PC-3 (cell line): Measurements from ENCODE around the gene ARID5B. TPM values are rescaled to one million over a fixed set of nuclear protein-coding genes. Genes with fewer than 3 reads are reported as not detected.

Experiments
- ATAC-seq: fragments of 200-7000 bp; cut with Tn5 transposase; 2 replicates; pipeline ENCODE4 v1.9.1; 2020; ENCODE audit warnings: mild to moderate bottlenecking, moderate library complexity
- BruUV-seq: library from RNA; stranded (reverse); fragments of 400-500 nt; replicated peaks from 2 replicates; lab custom pipeline; 2021; lab: Mats Ljungman, UMichigan
- CTCF ChIA-PET: fragments of 300-600 bp; sonication (Branson Sonifier 250); formaldehyde crosslinking; loops from one replicate; lab custom pipeline; 2022; ENCODE audit warnings: antibody characterized with exemption; lab: Charles Lee
- POLR2A ChIA-PET: fragments of 300-600 bp; sonication (Branson Sonifier 250); formaldehyde crosslinking; loops from one replicate; lab custom pipeline; 2022; ENCODE audit warnings: antibody characterized with exemption; ENCODE audit not compliant: unreplicated experiment; lab: Charles Lee
- DNase-seq: peaks from one replicate; pipeline ENCODE4 v3.0.0-alpha.2; 2015
- H2AFZ ChIP-seq: fragments of 300-600 bp; sonication (generic); 2 replicates; pipeline ENCODE4 v1.6.0; 2016; ENCODE audit warnings: antibody characterized with exemption, low read length
- H3F3A ChIP-seq: fragments of 300-600 bp; sonication (generic); one replicate; pipeline ENCODE4 v1.6.0; 2017; ENCODE audit warnings: antibody characterized with exemption, low read length, control low read depth, mild to moderate bottlenecking; ENCODE audit not compliant: unreplicated experiment
- H3K27ac ChIP-seq: fragments of 300-600 bp; sonication (generic); 2 replicates; pipeline ENCODE4 v1.5.1; 2016; ENCODE audit warnings: mild to moderate bottlenecking, low read length
- H3K27me3 ChIP-seq: fragments of 300-600 bp; sonication (generic); 2 replicates; pipeline ENCODE4 v1.6.1; 2016; ENCODE audit warnings: low read length, mixed read lengths
- H3K36me3 ChIP-seq: fragments of 300-600 bp; sonication (generic); 2 replicates; pipeline ENCODE4 v1.6.1; 2016; ENCODE audit warnings: low read depth, mixed run types, low read length, mixed read lengths
- H3K4me1 ChIP-seq: fragments of 300-600 bp; sonication (generic); 2 replicates; pipeline ENCODE4 v1.5.1; 2016; ENCODE audit warnings: low read length; ENCODE audit not compliant: insufficient read depth
- H3K4me2 ChIP-seq: fragments of 300-600 bp; sonication (generic); 2 replicates; pipeline ENCODE4 v1.6.0; 2016; ENCODE audit warnings: low read length
- H3K4me3 ChIP-seq: fragments of 300-600 bp; sonication (generic); 2 replicates; pipeline ENCODE4 v1.5.1; 2016; ENCODE audit warnings: mild to moderate bottlenecking, low read length, mixed read lengths
- H3K79me2 ChIP-seq: fragments of 300-600 bp; sonication (generic); 2 replicates; pipeline ENCODE4 v1.6.1; 2017; ENCODE audit warnings: low read length, mixed read lengths
- H3K9ac ChIP-seq: fragments of 300-600 bp; sonication (generic); 2 replicates; pipeline ENCODE4 v1.6.0; 2016; ENCODE audit warnings: mild to moderate bottlenecking, low read length
- H3K9me2 ChIP-seq: fragments of 300-600 bp; sonication (generic); replicated peaks from 2 replicates; pipeline ENCODE4 v1.6.1; 2016; ENCODE audit warnings: mixed run types, low read length, mixed read lengths
- H3K9me3 ChIP-seq: fragments of 300-600 bp; sonication (generic); 2 replicates; pipeline ENCODE4 v1.6.1; 2016; ENCODE audit warnings: low read length, mixed read lengths
- H4K20me1 ChIP-seq: fragments of 300-600 bp; sonication (generic); 2 replicates; pipeline ENCODE4 v1.6.1; 2016; ENCODE audit warnings: low read length, mixed read lengths
- EZH2 ChIP-seq: fragments of 300-600 bp; sonication (generic); IDR thresholded peaks from one replicate; pipeline ENCODE4 v1.6.1; 2017; ENCODE audit warnings: antibody characterized with exemption, mild to moderate bottlenecking, low read length; ENCODE audit not compliant: unreplicated experiment
- EZH2phosphoT487 ChIP-seq: fragments of 300-600 bp; sonication (generic); IDR thresholded peaks from 2 replicates; pipeline ENCODE4 v1.6.1; 2018; ENCODE audit warnings: mild to moderate bottlenecking, antibody characterized with exemption, low read length, borderline replicate concordance
- intact Hi-C: fragments of 100-400 bp; cut with micrococcal nuclease; formaldehyde crosslinking; loops from 2 replicates; pipeline ENCODE4 v1.9.0; 2023
- total RNA-seq: library from RNA; depleted of rRNA; stranded (reverse); fragments of >200 nt; gene quantifications from 2 replicates; pipeline ENCODE4 v1.2.3, GENCODE V29; 2014
- TF ChIP-seq, protein P1 (sequence below): fragments of 300-600 bp; sonication (generic); conservative IDR thresholded peaks from 2 replicates; pipeline ENCODE4 v1.5.1; 2017; ENCODE audit warnings: antibody characterized with exemption, low read depth, mild to moderate bottlenecking, low read length

The ARID5B gene
- total RNA-seq, 1 experiment from 2014 or later: 26.4 TPM

GRCh38 chr10:62084451-62084850 is 183.0 kb downstream of the ARID5B start:
- no TSS peak for BruUV-seq
- no peak overlapping the region for H2AFZ ChIP-seq
- ChIA-PET POLR2A (interaction anchor here (0.7 kb wide), 1 partner anchor 147 kb away, joined by 3 read pairs; no protein-coding TSS in a partner anchor), CTCF (interaction anchor here (0.5 to 1.0 kb wide), 2 partner anchors 46 to 147 kb away, joined by 4 read pairs; no protein-coding TSS in a partner anchor)
- peaks cover 5% of the 10 kb centered on the region for H3F3A ChIP-seq
- no peaks in the 10 kb centered on the region for H4K20me1 ChIP-seq
- H3K36me3 ChIP-seq: peaks cover 17% of the 10 kb centered on the region
- H3K27me3 ChIP-seq: no peaks in the 10 kb centered on the region
- ATAC-seq: peak; percentile 53
- intact Hi-C loops: loop anchor here (1.0 kb wide), 1 partner anchor 23 kb away; no protein-coding TSS in a partner anchor
- TF ChIP-seq EZH2phosphoT487 (no peak), EZH2 (no peak)
- TF ChIP-seq, protein P1, sequence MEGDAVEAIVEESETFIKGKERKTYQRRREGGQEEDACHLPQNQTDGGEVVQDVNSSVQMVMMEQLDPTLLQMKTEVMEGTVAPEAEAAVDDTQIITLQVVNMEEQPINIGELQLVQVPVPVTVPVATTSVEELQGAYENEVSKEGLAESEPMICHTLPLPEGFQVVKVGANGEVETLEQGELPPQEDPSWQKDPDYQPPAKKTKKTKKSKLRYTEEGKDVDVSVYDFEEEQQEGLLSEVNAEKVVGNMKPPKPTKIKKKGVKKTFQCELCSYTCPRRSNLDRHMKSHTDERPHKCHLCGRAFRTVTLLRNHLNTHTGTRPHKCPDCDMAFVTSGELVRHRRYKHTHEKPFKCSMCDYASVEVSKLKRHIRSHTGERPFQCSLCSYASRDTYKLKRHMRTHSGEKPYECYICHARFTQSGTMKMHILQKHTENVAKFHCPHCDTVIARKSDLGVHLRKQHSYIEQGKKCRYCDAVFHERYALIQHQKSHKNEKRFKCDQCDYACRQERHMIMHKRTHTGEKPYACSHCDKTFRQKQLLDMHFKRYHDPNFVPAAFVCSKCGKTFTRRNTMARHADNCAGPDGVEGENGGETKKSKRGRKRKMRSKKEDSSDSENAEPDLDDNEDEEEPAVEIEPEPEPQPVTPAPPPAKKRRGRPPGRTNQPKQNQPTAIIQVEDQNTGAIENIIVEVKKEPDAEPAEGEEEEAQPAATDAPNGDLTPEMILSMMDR: no peak
- DNase-seq: peak; percentile 74
- peak overlapping the region; percentile 52 for H3K4me2 ChIP-seq
- H3K9me3 ChIP-seq: no peaks in the 10 kb centered on the region
- peak overlapping the region; percentile 54 for H3K27ac ChIP-seq
- H3K9me2 ChIP-seq: no peaks in the 10 kb centered on the region
- peaks cover 43% of the 10 kb centered on the region for H3K4me1 ChIP-seq
- H3K79me2 ChIP-seq: no peaks in the 10 kb centered on the region
- peak overlapping the region; percentile 20; the same call in 1 of the 2 replicates for H3K9ac ChIP-seq
- no peak overlapping the region for H3K4me3 ChIP-seq

GRCh38 chr10:62085404-62085803 is 183.9 kb downstream of the ARID5B start:
- no peaks in the 10 kb centered on the region for H3K9me3 ChIP-seq
- H3K27ac ChIP-seq: no peak overlapping the region
- H3K4me2 ChIP-seq: no peak overlapping the region
- no peak overlapping the region for H3K4me3 ChIP-seq
- peaks cover 43% of the 10 kb centered on the region for H3K4me1 ChIP-seq
- H3F3A ChIP-seq: peaks cover 5% of the 10 kb centered on the region
- no peaks in the 10 kb centered on the region for H4K20me1 ChIP-seq
- DNase-seq (no peak), ATAC-seq (no peak)
- no TSS peak for BruUV-seq
- TF ChIP-seq EZH2: no peak
- TF ChIP-seq, protein P1: no peak
- no peak for TF ChIP-seq EZH2phosphoT487
- peaks cover 13% of the 10 kb centered on the region for H3K36me3 ChIP-seq
- POLR2A ChIA-PET: no interaction called here
- H3K79me2 ChIP-seq: no peaks in the 10 kb centered on the region
- intact Hi-C loops: no loop called here
- H3K9me2 ChIP-seq: no peaks in the 10 kb centered on the region
- no peak overlapping the region for H3K9ac ChIP-seq
- H3K27me3 ChIP-seq: no peaks in the 10 kb centered on the region
- CTCF ChIA-PET: no interaction called here
- H2AFZ ChIP-seq: no peak overlapping the region

GRCh38 chr10:62085821-62086220 is 184.3 kb downstream of the ARID5B start:
- TF ChIP-seq, protein P1: no peak
- TF ChIP-seq EZH2phosphoT487 (no peak), EZH2 (no peak)
- intact Hi-C loops: no loop called here
- H3K79me2 ChIP-seq: no peaks in the 10 kb centered on the region
- peaks cover 16% of the 10 kb centered on the region for H3K36me3 ChIP-seq
- ATAC-seq (no peak), DNase-seq (no peak)
- POLR2A ChIA-PET: no interaction called here
- no peak overlapping the region for H2AFZ ChIP-seq
- no peaks in the 10 kb centered on the region for H3K9me2 ChIP-seq
- H3K27me3 ChIP-seq: no peaks in the 10 kb centered on the region
- H3K9me3 ChIP-seq: no peaks in the 10 kb centered on the region
- no peaks in the 10 kb centered on the region for H4K20me1 ChIP-seq
- no peak overlapping the region for H3K4me3 ChIP-seq
- no peak overlapping the region for H3K4me2 ChIP-seq
- H3K4me1 ChIP-seq: peaks cover 43% of the 10 kb centered on the region
- H3K9ac ChIP-seq: no peak overlapping the region
- BruUV-seq: TSS peak; percentile 5
- peaks cover 5% of the 10 kb centered on the region for H3F3A ChIP-seq
- CTCF ChIA-PET: no interaction called here
- H3K27ac ChIP-seq: no peak overlapping the region
